B cell (primary cell): ENCODE measurements around the gene CD300LG. TPM values are rescaled to one million over a fixed set of nuclear protein-coding genes. Genes with fewer than 3 reads are reported as not detected.

ENCODE experiments used
- ATAC-seq: fragments of 200-7000 bp; cut with Tn5 transposase; one replicate; pipeline ENCODE4 v1.10.0; 2021; ENCODE audit warnings: low read depth, mild to moderate bottlenecking, moderate number of reproducible peaks, moderate library complexity
- CTCF ChIA-PET: fragments of 350-600 bp; sonication (Branson Sonifier 250); formaldehyde crosslinking; loops from one replicate; lab custom pipeline; 2021; ENCODE audit warnings: antibody characterized with exemption, inconsistent platforms; lab: Charles Lee
- POLR2A ChIA-PET: fragments of 350-600 bp; sonication (Branson Sonifier 250); formaldehyde crosslinking; loops from one replicate; lab custom pipeline; 2021; ENCODE audit warnings: antibody characterized with exemption; lab: Charles Lee
- DNase-seq: peaks from one replicate; pipeline ENCODE4 v3.0.0; 2013
- H2AFZ ChIP-seq: 2 replicates; pipeline ENCODE4 v1.6.1; 2012; ENCODE audit warnings: mild to moderate bottlenecking, low read depth, low read length; ENCODE audit not compliant: insufficient read depth, poor library complexity, severe bottlenecking
- H3K27ac ChIP-seq, 2 donors: 1 replicate in 1 of 2; 2 replicates in 1 of 2; pipeline ENCODE4 v1.5.1; 2012 to 2013; ENCODE audit warnings: low read length in 2 of 2, mild to moderate bottlenecking in 2 of 2, moderate library complexity in 1 of 2
- H3K27me3 ChIP-seq, 4 experiments: fragments of 200-600 bp in 1 of 4; sonication (generic) in 1 of 4; replicated peaks in 1 of 4; 1 replicate in 2 of 4; 2 replicates in 2 of 4; pipeline versions ENCODE4 v1.6.1 to v1.7.0; 2013 to 2016; ENCODE audit warnings: low read length in 3 of 4, mild to moderate bottlenecking in 2 of 4, mixed read lengths in 1 of 4, moderate library complexity in 1 of 4; ENCODE audit not compliant: insufficient read depth in 4 of 4, control insufficient read depth in 3 of 4; ENCODE audit errors: control extremely low read depth in 1 of 4
- H3K36me3 ChIP-seq, 2 experiments: replicated peaks in 1 of 2; 1 replicate in 1 of 2; 2 replicates in 1 of 2; pipeline versions ENCODE4 v1.6.1 to v1.7.1; 2013; ENCODE audit warnings: low read length in 1 of 2; ENCODE audit not compliant: insufficient read depth in 2 of 2, control insufficient read depth in 1 of 2; ENCODE audit errors: control extremely low read depth in 1 of 2, extremely low read depth in 1 of 2
- H3K4me1 ChIP-seq, 2 donors: fragments of 200-600 bp in 1 of 2; sonication (generic) in 1 of 2; 1 replicate in 1 of 2; 2 replicates in 1 of 2; pipeline versions ENCODE4 v1.5.1 to v1.6.1; 2013 to 2017; ENCODE audit warnings: low read length in 2 of 2; ENCODE audit not compliant: control insufficient read depth in 2 of 2, insufficient read depth in 2 of 2
- H3K4me2 ChIP-seq: replicated peaks from 2 replicates; pipeline ENCODE3; 2012; ENCODE audit warnings: mild to moderate bottlenecking, low read depth, low read length; ENCODE audit not compliant: poor library complexity, severe bottlenecking
- H3K4me3 ChIP-seq, 5 experiments: fragments of 200-600 bp in 1 of 5; sonication (generic) in 1 of 5; 1 replicate in 3 of 5; 2 replicates in 2 of 5; pipeline versions ENCODE4 v1.5.1 to v1.7.0; 2011 to 2016; ENCODE audit warnings: low read length in 4 of 5, mild to moderate bottlenecking in 4 of 5, low read depth in 2 of 5, control low read depth in 1 of 5, moderate library complexity in 1 of 5; ENCODE audit not compliant: insufficient read depth in 1 of 5; ENCODE audit errors: control extremely low read depth in 1 of 5, extremely low read depth in 1 of 5
- H3K79me2 ChIP-seq: fragments of 200-600 bp; sonication (generic); one replicate; pipeline ENCODE4 v1.6.0; 2016; ENCODE audit warnings: low read length; ENCODE audit not compliant: control insufficient read depth, insufficient read depth
- H3K9ac ChIP-seq: fragments of 200-600 bp; sonication (generic); 2 replicates; pipeline ENCODE4 v1.6.1; 2017; ENCODE audit warnings: mild to moderate bottlenecking, low read length, moderate library complexity
- H3K9me3 ChIP-seq, 3 donors: one replicate each; pipeline versions ENCODE4 v1.6.1 to v1.7.1; 2013; ENCODE audit warnings: low read length in 2 of 3; ENCODE audit not compliant: control insufficient read depth in 2 of 3, insufficient read depth in 1 of 3; ENCODE audit errors: control extremely low read depth in 1 of 3
- H4K20me1 ChIP-seq: 2 replicates; pipeline ENCODE4 v1.6.0; 2012; ENCODE audit warnings: mild to moderate bottlenecking, low read length; ENCODE audit not compliant: insufficient read depth, control insufficient read depth, poor library complexity, severe bottlenecking
- H3K27ac Mint-ChIP-seq: one replicate; pipeline ENCODE4 v1.8.0; 2021; ENCODE audit warnings: mixed read lengths
- H3K27me3 Mint-ChIP-seq: one replicate; pipeline ENCODE4 v1.8.0; 2021; ENCODE audit warnings: mixed read lengths
- H3K4me1 Mint-ChIP-seq: one replicate; pipeline ENCODE4 v1.8.0; 2021; ENCODE audit warnings: mixed read lengths
- H3K4me3 Mint-ChIP-seq: one replicate; pipeline ENCODE4 v1.8.0; 2021; ENCODE audit warnings: mixed read lengths
- H3K9me3 Mint-ChIP-seq: one replicate; pipeline ENCODE4 v1.8.0; 2022; ENCODE audit warnings: mixed read lengths; ENCODE audit not compliant: insufficient read depth
- EZH2 ChIP-seq: IDR thresholded peaks from 2 replicates; pipeline ENCODE4 v1.6.1; 2012; ENCODE audit warnings: borderline replicate concordance, low read depth, mild to moderate bottlenecking, moderate library complexity, low read length; ENCODE audit not compliant: insufficient read depth, poor library complexity, severe bottlenecking
- WGBS: methylation state at CpG from one replicate; pipeline ENCODE4 v1.1.5; 2013; ENCODE audit warnings: missing lambda C conversion rate; ENCODE audit not compliant: insufficient coverage; 5-methylcytosine and 5-hydroxymethylcytosine counted together
- intact Hi-C: fragments of 100-400 bp; cut with micrococcal nuclease; formaldehyde crosslinking; loops from one replicate; pipeline ENCODE4 v1.10.0; 2022
- polyA plus RNA-seq: library from polyadenylated mRNA; depleted of rRNA; stranded (reverse); fragments of >200 nt; gene quantifications from 2 replicates; pipeline ENCODE4 v1.2.3, GENCODE V29; 2012
- total RNA-seq, 2 donors: library from RNA; stranded (reverse); fragments of 120-200 nt in 1 of 2; gene quantifications; 1 replicate in 1 of 2; 2 replicates in 1 of 2; pipeline versions ENCODE4 v1.2.3 to v1.2.4, GENCODE V29; 2013 to 2022
- TF ChIP-seq, protein P1 (sequence below): fragments of 200-600 bp; IDR thresholded peaks from one replicate; pipeline ENCODE4 v1.8.0; 2022; ENCODE audit warnings: antibody characterized with exemption, mild to moderate bottlenecking

CD300LG gene
- total and polyA plus RNA-seq, 2 donors (not counting 1 experiment from before 2014, with no cell fraction given) = not detected

DNA sequence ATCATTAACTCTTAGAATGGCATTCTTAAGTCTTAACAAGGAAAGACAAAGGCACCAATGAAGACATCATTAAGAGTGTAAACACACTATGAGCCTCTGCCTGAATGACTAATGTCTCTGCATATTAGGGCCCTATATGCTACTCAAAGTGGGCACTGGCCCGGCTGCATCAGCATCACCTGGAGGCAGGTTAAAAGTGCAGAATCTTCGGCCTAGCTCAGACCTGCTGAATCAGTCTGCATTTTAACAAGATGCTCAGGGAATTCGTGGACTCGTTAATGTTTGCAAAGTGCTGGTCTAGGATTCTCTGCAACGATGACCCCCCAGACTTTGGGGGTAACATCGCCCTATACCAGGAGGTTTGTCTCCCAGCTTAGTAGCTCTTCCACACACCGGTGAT lies 20.8 kb upstream of the CD300LG start:
- no peak overlapping the region for H3K4me3 ChIP-seq
- no peak overlapping the region for H3K4me3 Mint-ChIP-seq
- H4K20me1 ChIP-seq = no peaks in the 10 kb centered on the region
- TF ChIP-seq, protein P1, sequence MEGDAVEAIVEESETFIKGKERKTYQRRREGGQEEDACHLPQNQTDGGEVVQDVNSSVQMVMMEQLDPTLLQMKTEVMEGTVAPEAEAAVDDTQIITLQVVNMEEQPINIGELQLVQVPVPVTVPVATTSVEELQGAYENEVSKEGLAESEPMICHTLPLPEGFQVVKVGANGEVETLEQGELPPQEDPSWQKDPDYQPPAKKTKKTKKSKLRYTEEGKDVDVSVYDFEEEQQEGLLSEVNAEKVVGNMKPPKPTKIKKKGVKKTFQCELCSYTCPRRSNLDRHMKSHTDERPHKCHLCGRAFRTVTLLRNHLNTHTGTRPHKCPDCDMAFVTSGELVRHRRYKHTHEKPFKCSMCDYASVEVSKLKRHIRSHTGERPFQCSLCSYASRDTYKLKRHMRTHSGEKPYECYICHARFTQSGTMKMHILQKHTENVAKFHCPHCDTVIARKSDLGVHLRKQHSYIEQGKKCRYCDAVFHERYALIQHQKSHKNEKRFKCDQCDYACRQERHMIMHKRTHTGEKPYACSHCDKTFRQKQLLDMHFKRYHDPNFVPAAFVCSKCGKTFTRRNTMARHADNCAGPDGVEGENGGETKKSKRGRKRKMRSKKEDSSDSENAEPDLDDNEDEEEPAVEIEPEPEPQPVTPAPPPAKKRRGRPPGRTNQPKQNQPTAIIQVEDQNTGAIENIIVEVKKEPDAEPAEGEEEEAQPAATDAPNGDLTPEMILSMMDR = no peak
- TF ChIP-seq EZH2 = no peak
- no peaks in the 10 kb centered on the region for H3K4me1 ChIP-seq
- H3K79me2 ChIP-seq = no peaks in the 10 kb centered on the region
- no peaks in the 10 kb centered on the region for H3K36me3 ChIP-seq
- no peak for ATAC-seq
- peaks cover 33% of the 10 kb centered on the region for H3K27me3 Mint-ChIP-seq
- no peak overlapping the region for H3K9ac ChIP-seq
- no peak overlapping the region for H3K27ac ChIP-seq
- no peak overlapping the region for H2AFZ ChIP-seq
- peaks cover 0 to 4% (median 0%) of the 10 kb centered on the region in 4 experiments for H3K27me3 ChIP-seq
- no peak overlapping the region for H3K27ac Mint-ChIP-seq
- ChIA-PET POLR2A (no interaction called here), CTCF (interaction anchor here (1.2 kb wide), 1 partner anchor 12 kb away, joined by 3 read pairs; no protein-coding TSS in a partner anchor)
- intact Hi-C loops = no loop called here
- H3K9me3 ChIP-seq = no peaks in the 10 kb centered on the region
- no peak for DNase-seq
- 90% methylated on average over 5 of the region's 7 CpGs for WGBS
- H3K9me3 Mint-ChIP-seq = no peaks in the 10 kb centered on the region
- H3K4me1 Mint-ChIP-seq = no peaks in the 10 kb centered on the region
- no peak overlapping the region for H3K4me2 ChIP-seq

DNA sequence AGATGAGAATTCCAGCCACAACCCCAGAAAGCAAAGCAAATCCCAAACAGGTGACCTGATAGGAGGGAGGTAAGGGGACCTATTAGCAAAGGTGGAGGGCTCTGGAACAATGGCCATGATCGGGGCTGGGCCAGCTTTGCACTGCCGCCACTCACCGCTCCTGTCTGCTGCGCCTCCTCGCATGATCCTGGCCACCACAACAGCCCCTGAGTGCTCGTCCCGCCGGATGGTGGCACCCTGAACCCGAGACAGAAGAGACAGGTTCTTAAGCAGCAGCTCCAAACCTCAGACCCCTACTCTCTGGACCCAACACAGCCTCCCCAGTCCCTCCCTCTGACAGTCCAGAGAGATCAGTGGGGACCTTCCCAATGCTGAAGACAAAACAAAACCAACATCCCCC lies 19.4 kb upstream of the CD300LG start:
- intact Hi-C loops = no loop called here
- POLR2A ChIA-PET = no interaction called here
- TF ChIP-seq EZH2 = no peak
- TF ChIP-seq, protein P1 = no peak
- Mint-ChIP-seq H3K27me3 (peaks cover 46% of the 10 kb centered on the region), H3K27ac (no peak overlapping the region), H3K4me1 (peaks cover 6% of the 10 kb centered on the region), H3K9me3 (no peaks in the 10 kb centered on the region), H3K4me3 (no peak overlapping the region)
- DNase-seq (no peak), ATAC-seq (no peak)
- Histone ChIP-seq H3K9ac (no peak overlapping the region), H2AFZ (no peak overlapping the region), H3K27me3 (peaks cover 0 to 18% (median 10%) of the 10 kb centered on the region in 4 experiments), H3K4me3 (no peak overlapping the region), H4K20me1 (no peaks in the 10 kb centered on the region), H3K79me2 (no peaks in the 10 kb centered on the region), H3K9me3 (no peaks in the 10 kb centered on the region), H3K4me1 (peaks cover 5 to 6% of the 10 kb centered on the region in 2 donors), H3K4me2 (no peak overlapping the region), H3K27ac (no peak overlapping the region), H3K36me3 (no peaks in the 10 kb centered on the region)
- 87% methylated on average over 9 of the region's 9 CpGs for WGBS
- CTCF ChIA-PET = interaction anchor here (1.3 kb wide), 1 partner anchor 62 kb away, joined by 3 read pairs; no protein-coding TSS in a partner anchor
